Skeletal muscle tissue (tissue), 4 donors: ENCODE results near the gene HSD17B11. TPM values are rescaled to one million over a fixed set of nuclear protein-coding genes. Genes with fewer than 3 reads are reported as not detected.
A peak's percentile ranks its signal among the peaks of the same experiment; 100 is the strongest.
"Not testable (repeated sequence)": the region's sequence is repeated elsewhere in the genome, so short reads cannot be mapped to it uniquely, and the experiment has no call there.

Source experiments
- H3K27ac ChIP-seq: one replicate; pipeline ENCODE4 v1.7.0; 2013; ENCODE audit warnings: mild to moderate bottlenecking, low read depth, low read length, inconsistent platforms
- H3K27me3 ChIP-seq, 3 donors: one replicate each; pipeline ENCODE4 v1.7.0; 2013; ENCODE audit warnings: low read length in 3 of 3; ENCODE audit not compliant: control insufficient read depth in 3 of 3, insufficient read depth in 3 of 3
- H3K36me3 ChIP-seq, 3 donors: one replicate each; pipeline ENCODE4 v1.7.0; 2013; ENCODE audit warnings: low read length in 3 of 3; ENCODE audit not compliant: control insufficient read depth in 3 of 3, insufficient read depth in 3 of 3
- H3K4me1 ChIP-seq, 3 donors: one replicate each; pipeline ENCODE4 v1.7.0; 2013; ENCODE audit warnings: low read length in 3 of 3, mild to moderate bottlenecking in 3 of 3; ENCODE audit not compliant: control insufficient read depth in 3 of 3, insufficient read depth in 3 of 3
- H3K4me3 ChIP-seq, 3 donors: one replicate each; pipeline ENCODE4 v1.7.0; 2013; ENCODE audit warnings: low read length in 3 of 3
- H3K9ac ChIP-seq, 3 donors: one replicate each; pipeline ENCODE4 v1.7.0; 2013; ENCODE audit warnings: low read length in 3 of 3, mild to moderate bottlenecking in 3 of 3, moderate library complexity in 2 of 3, low read depth in 1 of 3
- H3K9me3 ChIP-seq, 3 donors: one replicate each; pipeline ENCODE4 v1.7.0; 2013; ENCODE audit warnings: low read length in 3 of 3; ENCODE audit not compliant: control insufficient read depth in 3 of 3
- total RNA-seq: library from RNA; depleted of rRNA; stranded (reverse); fragments of >200 nt; gene quantifications from one replicate; pipeline ENCODE4 v1.2.3, GENCODE V29; 2014
- donor health status: Osteomylitis.

Gene HSD17B11
- total RNA-seq, 1 donor from 2014 or later: 28.2 TPM

DNA sequence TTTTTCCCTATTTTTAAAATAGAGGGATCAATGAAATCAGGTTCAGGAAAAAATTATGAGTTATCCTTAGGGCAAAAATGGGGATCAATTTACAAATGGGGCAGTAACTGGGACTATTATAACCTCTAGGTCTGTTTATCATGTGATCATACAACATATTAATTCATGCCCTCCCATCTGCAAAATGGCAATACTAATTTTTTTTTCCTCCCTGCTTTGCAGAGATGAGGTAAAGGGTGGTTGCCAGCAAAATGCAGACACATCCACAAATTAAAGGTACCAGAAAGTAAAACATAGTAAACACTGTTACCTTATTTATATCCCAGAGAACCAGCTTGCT, 467 bp downstream of the HSD17B11 start:
- Histone ChIP-seq H3K27ac (peak overlapping the region; percentile 68), H3K9me3 (no peaks in the 10 kb centered on the region), H3K36me3 (no peaks in the 10 kb centered on the region), H3K27me3 (no peaks in the 10 kb centered on the region), H3K9ac (peak overlapping the region; percentile 72 to 83 (median 79)), H3K4me1 (peaks cover 3 to 9% (median 4%) of the 10 kb centered on the region in 3 donors), H3K4me3 (peak overlapping the region; percentile 77 to 94 (median 81))

DNA sequence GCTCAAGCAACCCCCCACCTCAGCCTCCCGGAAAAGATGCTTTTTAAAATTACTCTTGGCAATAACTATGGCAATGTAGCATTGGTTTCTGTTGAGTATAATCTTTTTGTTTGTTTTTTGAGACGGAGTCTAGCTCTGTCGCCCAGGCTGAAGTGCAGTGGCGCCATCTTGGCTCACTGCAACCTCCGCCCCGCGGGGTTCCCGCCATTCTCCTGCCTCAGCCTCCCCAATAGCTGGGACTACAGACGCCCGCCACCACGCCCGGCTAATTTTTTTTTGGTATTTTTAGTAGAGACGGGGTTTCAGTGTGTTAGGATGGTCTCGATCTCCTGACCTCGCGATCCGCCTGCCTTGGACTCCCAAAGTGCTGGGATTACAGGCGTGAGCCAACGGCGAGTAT, 933 bp downstream of the HSD17B11 start:
- H3K4me3 ChIP-seq: peak overlapping the region; percentile 77 to 94 (median 81)
- H3K4me1 ChIP-seq, H3K27ac ChIP-seq, H3K36me3 ChIP-seq, H3K9ac ChIP-seq, H3K9me3 ChIP-seq, H3K27me3 ChIP-seq: not testable (repeated sequence)

DNA sequence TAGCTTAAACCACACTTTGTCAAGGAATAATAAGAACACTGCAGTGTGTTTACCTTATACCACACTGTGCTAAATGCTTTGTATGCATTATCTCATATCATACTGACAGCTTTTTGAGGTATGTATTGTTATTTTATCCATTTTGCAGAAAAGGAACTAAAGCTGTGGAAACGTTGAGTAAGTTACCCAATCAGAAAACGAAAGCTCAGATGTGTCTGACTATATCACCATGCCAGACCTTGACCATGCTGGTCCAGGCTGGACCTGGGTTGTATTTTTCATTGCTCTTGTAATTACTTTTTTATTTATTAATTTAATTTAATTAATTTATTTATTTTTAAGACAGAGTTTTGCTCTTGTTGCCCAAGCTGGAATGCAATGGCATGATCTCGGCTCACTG, 2.1 kb downstream of the HSD17B11 start:
- Histone ChIP-seq H3K9me3 (no peaks in the 10 kb centered on the region), H3K27me3 (no peaks in the 10 kb centered on the region), H3K9ac (no peak overlapping the region), H3K27ac (no peak overlapping the region), H3K4me3 (no peak overlapping the region), H3K4me1 (peaks cover 3 to 9% (median 4%) of the 10 kb centered on the region in 3 donors), H3K36me3 (no peaks in the 10 kb centered on the region)

DNA sequence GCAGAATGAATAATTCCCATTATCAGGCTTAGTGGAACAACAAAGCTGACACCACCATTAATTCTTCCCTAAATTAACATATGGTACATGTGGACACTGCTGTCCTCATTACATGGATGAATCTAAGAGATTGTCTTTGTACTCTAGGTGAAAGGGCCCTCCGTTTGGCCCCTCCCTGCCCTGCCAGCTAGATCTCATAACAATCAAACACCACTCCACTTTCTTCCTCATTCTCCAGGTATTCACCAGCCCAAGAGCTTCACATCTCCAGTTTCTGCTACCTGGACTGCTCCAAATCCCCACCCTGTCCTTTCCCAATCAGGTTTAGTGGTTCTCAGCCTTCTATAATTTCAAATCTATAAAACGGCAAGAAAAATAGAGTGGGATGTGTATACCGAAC, 3.8 kb downstream of the HSD17B11 start:
- no peak overlapping the region for H3K9ac ChIP-seq
- peaks cover 4 to 9% (median 6%) of the 10 kb centered on the region in 3 donors for H3K4me1 ChIP-seq
- H3K9me3 ChIP-seq: no peaks in the 10 kb centered on the region
- no peaks in the 10 kb centered on the region for H3K36me3 ChIP-seq
- H3K27me3 ChIP-seq: no peaks in the 10 kb centered on the region
- no peak overlapping the region for H3K27ac ChIP-seq
- no peak overlapping the region for H3K4me3 ChIP-seq

DNA sequence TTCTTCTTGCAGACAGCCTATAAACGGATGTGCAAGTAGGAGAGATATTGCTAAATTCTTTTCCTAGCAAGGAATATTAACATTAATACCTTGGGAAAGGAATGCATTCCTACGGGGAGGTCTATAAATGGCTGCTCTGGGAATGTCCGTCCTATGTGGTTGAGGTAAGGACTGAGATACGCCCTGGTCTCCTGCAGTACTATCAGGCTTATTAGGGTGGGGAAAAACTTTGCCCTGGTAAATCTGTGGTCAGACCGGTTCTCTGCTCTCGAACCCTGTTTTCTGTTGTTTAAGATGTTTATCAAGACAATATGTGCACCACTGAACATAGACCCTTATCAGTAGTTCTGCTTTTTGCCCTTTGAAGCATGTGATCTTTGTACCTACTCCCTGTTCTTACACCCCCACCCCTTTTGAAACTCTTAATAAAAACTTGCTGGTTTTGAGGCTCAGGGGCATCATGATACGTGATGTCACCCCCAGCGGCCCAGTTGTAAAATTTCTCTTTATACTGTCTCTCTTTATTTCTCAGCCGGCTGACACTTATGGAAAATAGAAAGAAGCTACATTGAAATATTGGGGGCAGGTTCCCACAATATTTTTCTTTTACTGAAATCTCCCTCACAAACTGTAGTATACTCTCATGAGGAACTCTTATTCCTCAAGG, 6.4 kb downstream of the HSD17B11 start:
- not testable (repeated sequence) for H3K9me3 ChIP-seq, H3K4me1 ChIP-seq, H3K36me3 ChIP-seq, H3K27ac ChIP-seq, H3K9ac ChIP-seq, H3K4me3 ChIP-seq, H3K27me3 ChIP-seq

DNA sequence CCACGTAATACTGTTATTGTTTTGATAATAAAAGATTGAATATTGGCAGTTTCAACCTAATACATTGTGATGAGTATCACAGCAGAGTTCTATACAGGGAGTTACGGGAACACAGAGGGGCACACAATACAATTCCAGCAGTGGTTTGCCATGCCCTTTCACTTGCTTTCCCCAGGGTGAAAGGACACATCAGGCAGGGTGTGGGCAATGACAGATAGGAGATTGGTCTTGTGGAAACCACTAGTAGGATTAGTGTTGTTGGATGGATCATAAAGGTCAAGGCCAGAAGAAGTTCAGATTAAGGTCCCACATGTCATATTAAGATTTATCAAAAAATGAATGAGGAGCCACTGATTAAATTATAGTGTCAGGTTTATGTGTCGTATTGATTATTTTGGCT, 8.1 kb downstream of the HSD17B11 start:
- no peak overlapping the region for H3K4me3 ChIP-seq
- H3K27ac ChIP-seq: no peak overlapping the region

DNA sequence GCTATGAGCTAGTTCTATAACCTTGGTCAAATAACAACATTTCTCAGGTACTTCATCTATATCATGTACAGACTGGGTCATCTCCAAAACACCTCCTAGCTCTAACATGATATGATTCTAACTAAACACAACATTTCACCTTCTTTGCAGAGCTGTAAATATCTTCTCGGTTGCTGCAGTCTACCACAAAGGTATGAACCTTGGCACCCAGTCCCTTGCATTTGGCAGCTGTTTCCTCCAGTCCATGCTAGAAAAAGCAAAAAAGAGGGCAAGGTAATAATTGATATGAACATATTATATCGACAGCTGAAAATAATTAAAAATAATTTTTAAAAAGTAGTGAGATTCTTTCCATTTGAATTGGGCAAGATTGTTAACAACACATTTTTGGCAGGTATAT, 8.9 kb downstream of the HSD17B11 start:
- Histone ChIP-seq H3K27me3 (no peaks in the 10 kb centered on the region), H3K9ac (no peak overlapping the region), H3K27ac (no peak overlapping the region), H3K36me3 (peaks cover 0 to 2% (median 0%) of the 10 kb centered on the region in 3 donors), H3K4me3 (no peak overlapping the region), H3K9me3 (no peaks in the 10 kb centered on the region), H3K4me1 (peaks cover 0 to 3% (median 0%) of the 10 kb centered on the region in 3 donors)

More for the DNA sequence above, 8.1 kb downstream of the HSD17B11 start:
- Histone ChIP-seq H3K4me1 (peaks cover 0 to 3% (median 0%) of the 10 kb centered on the region in 3 donors), H3K9me3 (no peaks in the 10 kb centered on the region), H3K9ac (no peak overlapping the region), H3K36me3 (peaks cover 0 to 2% (median 0%) of the 10 kb centered on the region in 3 donors), H3K27me3 (no peaks in the 10 kb centered on the region)

DNA sequence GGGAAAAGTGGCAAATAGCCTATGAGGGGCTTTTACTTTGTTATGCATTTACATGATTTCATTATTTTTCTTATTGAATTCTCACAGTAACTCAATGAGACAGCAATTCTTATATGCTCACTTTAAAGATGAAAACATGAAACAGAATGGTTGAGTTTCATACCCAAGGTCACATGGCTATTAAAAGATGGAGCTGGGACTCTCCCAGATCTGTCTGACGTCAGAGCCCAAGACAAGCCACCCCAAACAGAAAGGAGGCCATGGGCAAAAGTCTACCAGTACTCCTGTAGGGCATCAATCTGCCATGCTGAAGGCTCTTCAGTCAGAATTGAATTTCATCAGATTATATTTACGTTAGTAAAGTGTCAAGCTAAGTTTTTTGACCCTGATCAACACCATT, 13.2 kb downstream of the HSD17B11 start:
- Histone ChIP-seq H3K27me3 (no peaks in the 10 kb centered on the region), H3K4me1 (no peaks in the 10 kb centered on the region), H3K9ac (no peak overlapping the region), H3K9me3 (no peaks in the 10 kb centered on the region), H3K36me3 (peaks cover 0 to 2% (median 0%) of the 10 kb centered on the region in 3 donors), H3K4me3 (no peak overlapping the region), H3K27ac (no peak overlapping the region)

DNA sequence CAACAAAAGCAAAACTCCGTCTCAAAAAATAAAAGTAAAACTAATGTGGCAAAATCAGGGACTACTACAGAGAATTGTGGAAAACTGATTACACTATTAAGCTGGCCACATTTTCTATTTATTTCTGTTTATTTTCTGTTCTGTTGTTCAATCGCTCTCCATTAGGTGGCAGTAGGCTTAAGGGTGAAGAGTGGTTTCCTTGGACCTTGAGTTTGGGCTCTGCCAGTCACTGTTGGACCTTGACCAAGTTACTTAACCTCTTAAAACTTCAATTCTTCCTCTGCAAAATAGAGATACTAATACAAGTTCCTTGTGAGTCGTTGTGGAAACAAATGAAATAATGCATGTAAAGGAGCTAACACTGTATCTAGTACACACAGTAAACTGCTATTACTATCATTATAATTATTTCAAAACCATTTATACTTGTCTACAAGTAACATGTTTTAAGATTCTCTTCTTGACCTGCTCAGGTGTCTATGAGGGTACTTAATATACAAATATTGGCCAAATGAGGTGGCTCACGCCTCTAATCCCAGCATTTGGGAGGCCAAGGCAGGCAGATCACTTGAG, 15.2 kb downstream of the HSD17B11 start:
- H3K4me1 ChIP-seq: no peaks in the 10 kb centered on the region
- H3K4me3 ChIP-seq: no peak overlapping the region
- no peaks in the 10 kb centered on the region for H3K27me3 ChIP-seq
- H3K36me3 ChIP-seq: peaks cover 0 to 5% (median 0%) of the 10 kb centered on the region in 3 donors
- no peak overlapping the region for H3K9ac ChIP-seq
- H3K9me3 ChIP-seq: no peaks in the 10 kb centered on the region
- H3K27ac ChIP-seq: no peak overlapping the region

DNA sequence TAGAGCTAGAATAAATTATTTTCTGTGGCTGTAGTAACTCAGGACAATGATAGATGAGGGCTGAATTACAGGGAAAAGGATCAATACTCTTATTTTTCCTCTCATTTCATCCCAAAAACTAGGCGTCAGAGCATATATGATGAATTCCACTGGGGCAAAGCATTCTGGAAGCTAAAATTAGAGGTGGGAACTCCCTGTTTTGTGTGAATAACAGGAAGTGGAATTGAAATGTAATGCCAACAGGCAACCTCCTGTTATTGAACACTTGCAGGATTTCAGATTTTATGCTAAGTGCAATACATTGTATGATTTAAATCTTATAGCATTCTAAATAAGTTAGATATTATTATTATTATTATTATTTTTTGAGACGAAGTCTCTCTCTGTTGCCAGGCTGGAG, 20.9 kb downstream of the HSD17B11 start:
- H3K27me3 ChIP-seq: no peaks in the 10 kb centered on the region
- H3K36me3 ChIP-seq: peaks cover 0 to 7% (median 2%) of the 10 kb centered on the region in 3 donors
- H3K9me3 ChIP-seq: no peaks in the 10 kb centered on the region
- H3K27ac ChIP-seq: no peak overlapping the region
- H3K4me1 ChIP-seq: no peaks in the 10 kb centered on the region
- no peak overlapping the region for H3K9ac ChIP-seq
- H3K4me3 ChIP-seq: no peak overlapping the region
